Endothelial cell of umbilical vein (primary cell): ENCODE results near the gene CDH23. TPM values are rescaled to one million over a fixed set of nuclear protein-coding genes. Genes with fewer than 3 reads are reported as not detected.

ENCODE experiments used
- BruUV-seq: library from RNA; stranded (reverse); fragments of 400-500 nt; replicated peaks from 2 replicates; lab custom pipeline; 2021; lab: Mats Ljungman, UMichigan
- CTCF ChIA-PET: fragments of 300-600, 350-600 bp; sonication (Branson Sonifier 250); formaldehyde crosslinking; loops from one replicate; lab custom pipeline; 2021; ENCODE audit warnings: antibody characterized with exemption, inconsistent platforms; lab: Charles Lee
- POLR2A ChIA-PET: fragments of 300-600, 350-600 bp; sonication (Branson Sonifier 250); formaldehyde crosslinking; loops from one replicate; lab custom pipeline; 2021; ENCODE audit warnings: antibody characterized with exemption, inconsistent platforms; lab: Charles Lee
- DNase-seq: peaks from one replicate; pipeline ENCODE4 v3.0.0-alpha.2; 2011; ENCODE audit warnings: low read depth, low spot score
- FAIRE-seq: peaks from 2 replicates; lab custom pipeline; 2011; peaks lifted over from hg19 to GRCh38; lab: Jason Lieb, UNC
- H2AFZ ChIP-seq: 2 replicates; pipeline ENCODE4 v1.6.0; 2012; ENCODE audit warnings: low read depth, low read length, control low read depth, inconsistent platforms
- H3K27ac ChIP-seq: 2 replicates; pipeline ENCODE4 v1.5.1; 2011; ENCODE audit warnings: low read depth, mild to moderate bottlenecking, control low read depth, low read length, moderate library complexity; ENCODE audit not compliant: insufficient read depth
- H3K27me3 ChIP-seq, 2 experiments: 2 replicates each; pipeline versions ENCODE4 v1.6.0 to v1.6.1; 2011; ENCODE audit warnings: low read length in 2 of 2, mixed read lengths in 1 of 2; ENCODE audit not compliant: control insufficient read depth in 2 of 2, insufficient read depth in 2 of 2
- H3K36me3 ChIP-seq, 2 experiments: 2 replicates in 1 of 2; 3 replicates in 1 of 2; pipeline ENCODE4 v1.5.1; 2011; ENCODE audit warnings: low read length in 2 of 2, mild to moderate bottlenecking in 1 of 2, moderate library complexity in 1 of 2; ENCODE audit not compliant: control insufficient read depth in 2 of 2, insufficient read depth in 2 of 2; ENCODE audit errors: extremely low read depth in 1 of 2
- H3K4me1 ChIP-seq: 3 replicates; pipeline ENCODE4 v1.5.1; 2011; ENCODE audit warnings: mild to moderate bottlenecking, low read length; ENCODE audit not compliant: control insufficient read depth, insufficient read depth; ENCODE audit errors: extremely low read depth
- H3K4me2 ChIP-seq: 2 replicates; pipeline ENCODE4 v1.6.1; 2011; ENCODE audit warnings: low read length, control low read depth, mixed read lengths; ENCODE audit not compliant: insufficient read depth
- H3K4me3 ChIP-seq, 3 experiments: fragments of 200-600 bp in 1 of 3; sonication (generic), shearing (Covaris generic) in 1 of 3; replicated peaks in 1 of 3; 2 replicates each; pipeline ENCODE4 v1.5.1; 2011 to 2016; ENCODE audit warnings: control low read depth in 3 of 3, low read length in 3 of 3, mild to moderate bottlenecking in 2 of 3, inconsistent platforms in 1 of 3, low read depth in 1 of 3, moderate library complexity in 1 of 3; ENCODE audit not compliant: insufficient read depth in 1 of 3
- H3K79me2 ChIP-seq: 2 replicates; pipeline ENCODE4 v1.6.0; 2012; ENCODE audit warnings: low read length, inconsistent platforms; ENCODE audit not compliant: control insufficient read depth, insufficient read depth
- H3K9ac ChIP-seq: replicated peaks from 2 replicates; pipeline ENCODE3; 2011; ENCODE audit warnings: low read length, control low read depth; ENCODE audit not compliant: insufficient read depth; ENCODE audit errors: extremely low read depth
- H3K9me1 ChIP-seq: replicated peaks from 3 replicates; pipeline ENCODE4 v1.6.0; 2011; ENCODE audit warnings: mild to moderate bottlenecking, low read length; ENCODE audit not compliant: control insufficient read depth, insufficient read depth; ENCODE audit errors: extremely low read depth
- H3K9me3 ChIP-seq: replicated peaks from 2 replicates; pipeline ENCODE4 v1.5.1; 2012; ENCODE audit warnings: low read length, inconsistent platforms; ENCODE audit not compliant: control insufficient read depth, insufficient read depth
- H4K20me1 ChIP-seq: replicated peaks from 2 replicates; pipeline ENCODE3; 2011; ENCODE audit warnings: mild to moderate bottlenecking, low read length; ENCODE audit not compliant: control insufficient read depth, insufficient read depth; ENCODE audit errors: extremely low read depth
- CTCF ChIP-seq, 2 donors: IDR thresholded peaks; 1 replicate in 1 of 2; 2 replicates in 1 of 2; pipeline ENCODE4 v1.5.1; 2011; ENCODE audit warnings: low read length in 2 of 2, mild to moderate bottlenecking in 2 of 2, moderate library complexity in 2 of 2, control low read depth in 1 of 2, inconsistent platforms in 1 of 2, low read depth in 1 of 2; ENCODE audit not compliant: insufficient read depth in 1 of 2; ENCODE audit errors: extremely low read depth in 1 of 2
- EZH2 ChIP-seq: IDR thresholded peaks from 2 replicates; pipeline ENCODE4 v1.6.1; 2012; ENCODE audit warnings: borderline replicate concordance, low read depth, mild to moderate bottlenecking, moderate library complexity, low read length, inconsistent platforms; ENCODE audit not compliant: severe bottlenecking
- FOS ChIP-seq: IDR thresholded peaks from 2 replicates; pipeline ENCODE4 v1.6.1; 2011; ENCODE audit warnings: mild to moderate bottlenecking, low read length, moderate library complexity, borderline replicate concordance; ENCODE audit not compliant: insufficient read depth
- GATA2 ChIP-seq: IDR thresholded peaks from 2 replicates; pipeline ENCODE4 v1.7.0; 2011; ENCODE audit warnings: low read depth, mild to moderate bottlenecking, moderate library complexity, mixed read lengths, low read length; ENCODE audit not compliant: insufficient read length, insufficient read depth
- JUN ChIP-seq: IDR thresholded peaks from 2 replicates; pipeline ENCODE4 v1.6.1; 2011; ENCODE audit warnings: borderline replicate concordance, low read depth; ENCODE audit not compliant: insufficient read length, insufficient read depth
- MAX ChIP-seq: IDR thresholded peaks from 2 replicates; pipeline ENCODE4 v1.6.1; 2011; ENCODE audit not compliant: insufficient read depth, insufficient read length
- MYC ChIP-seq: IDR thresholded peaks from one replicate; pipeline ENCODE4 v1.6.1; 2011; ENCODE audit warnings: mild to moderate bottlenecking, low read depth, low read length
- POLR2A ChIP-seq: IDR thresholded peaks from 2 replicates; pipeline ENCODE4 v1.6.1; 2012; ENCODE audit warnings: low read depth, mild to moderate bottlenecking, control low read depth, low read length
- POLR2AphosphoS5 ChIP-seq: IDR thresholded peaks from 2 replicates; pipeline ENCODE4 v1.6.1; 2012; ENCODE audit warnings: low read depth, mild to moderate bottlenecking, control low read depth, low read length, moderate library complexity; ENCODE audit not compliant: insufficient read depth
- dilution Hi-C: fragments of 300-500 bp; cut with MboI; formaldehyde crosslinking; loops from one replicate; pipeline ENCODE4 v1.15.0; 2019; ENCODE audit warnings: low sequenced_read_pairs; ENCODE audit not compliant: extremely low pct_ligation_motif_present
- intact Hi-C: fragments of 100-400 bp; cut with micrococcal nuclease; formaldehyde crosslinking; loops from one replicate; pipeline ENCODE4 v1.10.0; 2022
- polyA plus RNA-seq, 4 experiments: library from polyadenylated mRNA; depleted of rRNA in 3 of 4; stranded (reverse) in 3 of 4; unstranded in 1 of 4; fragments of >200 nt; gene quantifications; 2 replicates each; pipeline versions ENCODE4 v1.2.1 to v1.2.3, GENCODE V29; 2011 to 2012; ENCODE audit warnings: missing spikeins in 1 of 4
- total RNA-seq: library from RNA; stranded (reverse); gene quantifications from 2 replicates; pipeline ENCODE4 v1.2.3, GENCODE V29; 2021

CDH23 gene
- total and polyA plus RNA-seq, 2 donors (not counting 3 experiments of a cell fraction or from before 2014, with no cell fraction given), result not detected

- no peaks in the 10 kb centered on the region for H3K9me1 ChIP-seq
- POLR2A ChIA-PET, result no interaction called here
- CTCF ChIA-PET, result interaction anchor here (1.1 to 2.5 kb wide), 4 partner anchors 16 to 271 kb away, joined by 4 to 15 read pairs (median 4); no protein-coding TSS in a partner anchor
- H4K20me1 ChIP-seq, result no peaks in the 10 kb centered on the region
- no peaks in the 10 kb centered on the region for H3K36me3 ChIP-seq
- BruUV-seq, result no TSS peak
- no peak overlapping the region for H2AFZ ChIP-seq
- no peak overlapping the region for H3K4me3 ChIP-seq
- no peak for FAIRE-seq
- no peak for DNase-seq
- TF ChIP-seq JUN (no peak), MYC (no peak), POLR2A (no peak), CTCF (IDR thresholded peaks at IDR 0.05; ENCODE audit: extremely low read depth in 1 of 2, insufficient read depth in 1 of 2, low read depth in 1 of 2, low read length in 2 of 2) (no peak), MAX (no peak), EZH2 (no peak), GATA2 (no peak), POLR2AphosphoS5 (no peak), FOS (no peak)
- intact Hi-C loops (no loop called here), dilution Hi-C loops (no loop called here)
- H3K4me1 ChIP-seq, result no peaks in the 10 kb centered on the region
- no peak overlapping the region for H3K9ac ChIP-seq
- H3K4me2 ChIP-seq, result no peak overlapping the region
- no peaks in the 10 kb centered on the region for H3K9me3 ChIP-seq
- H3K27ac ChIP-seq, result no peak overlapping the region
- H3K27me3 ChIP-seq, result peaks cover 0 to 3% of the 10 kb centered on the region in 2 experiments
- H3K79me2 ChIP-seq, result no peaks in the 10 kb centered on the region
Observed at GRCh38 chr10:71585564-71586290, 189.0 kb downstream of the CDH23 start.
